ENCODE results near the gene RNF208.
A peak's percentile ranks its signal among the peaks of the same experiment; 100 is the strongest.
"Not testable (repeated sequence)": the region's sequence is repeated elsewhere in the genome, so short reads cannot be mapped to it uniquely, and the experiment has no call there.

RNF208 gene

GRCh38 chr9:137252555-137253506, 30.8 kb upstream of the RNF208 start:
- DNase-seq, result no peak

- no peak for DNase-seq
These were observed 29.6 kb upstream of the RNF208 start for GRCh38 chr9:137251490-137252268.

GRCh38 chr9:137251194-137251461, 29.1 kb upstream of the RNF208 start, which contains the start of gene STPG3:
Gene STPG3 (plus strand): TSS chr9:137251286. CDS start chr9:137251287, 1 bp downstream.
- DNase-seq, result no peak

GRCh38 chr9:137250329-137251193, 28.5 kb upstream of the RNF208 start:
- no peak for DNase-seq

GRCh38 chr9:137247916-137248175, 25.8 kb upstream of the RNF208 start:
- DNase-seq, result no peak

- peak; percentile 55 for DNase-seq
These were observed 25.3 kb upstream of the RNF208 start for GRCh38 chr9:137247135-137247915.

- no peak for DNase-seq
These were observed 23.7 kb upstream of the RNF208 start for GRCh38 chr9:137245450-137246421.

- no peak for DNase-seq
These were observed 22.7 kb upstream of the RNF208 start for GRCh38 chr9:137244486-137245449.

- DNase-seq, result no peak
These were observed 21.8 kb upstream of the RNF208 start for GRCh38 chr9:137243626-137244485.

GRCh38 chr9:137243266-137243625, 21.2 kb upstream of the RNF208 start:
- not testable (repeated sequence) for DNase-seq

- no peak for DNase-seq
These were observed 20.5 kb upstream of the RNF208 start for GRCh38 chr9:137242269-137243203.

- DNase-seq, result peak; percentile 50
These were observed 19.6 kb upstream of the RNF208 start for GRCh38 chr9:137241490-137242268.

- peak; percentile 100 for DNase-seq
These were observed 18.9 kb upstream of the RNF208 start, which contains the start of gene TUBB4B for GRCh38 chr9:137240841-137241489. Gene TUBB4B (plus strand): TSS chr9:137241287. CDS start chr9:137241361, 74 bp downstream.

GRCh38 chr9:137240318-137240840, 18.3 kb upstream of the RNF208 start:
- no peak for DNase-seq

- DNase-seq, result not testable (repeated sequence)
These were observed 17.6 kb upstream of the RNF208 start for GRCh38 chr9:137239541-137240200.

Measured in eye (tissue), 1 donor.